Hepatocyte (in vitro differentiated cells): Measurements from ENCODE around the gene TMPRSS2. TPM values are rescaled to one million over a fixed set of nuclear protein-coding genes. Genes with fewer than 3 reads are reported as not detected.

Experiments
- DNase-seq: peaks from one replicate; pipeline ENCODE4 v3.0.0-alpha.2; 2016; ENCODE audit warnings: low spot score
- H2AFZ ChIP-seq: fragments of 200-600 bp; sonication (generic); 2 replicates; pipeline ENCODE4 v1.6.0; 2016; ENCODE audit warnings: antibody characterized with exemption, mild to moderate bottlenecking
- H3K27ac ChIP-seq: fragments of 200-600 bp; sonication (generic); 2 replicates; pipeline ENCODE4 v1.5.1; 2016; ENCODE audit warnings: mild to moderate bottlenecking
- H3K27me3 ChIP-seq: fragments of 200-600 bp; sonication (generic); 2 replicates; pipeline ENCODE4 v1.6.1; 2016
- H3K36me3 ChIP-seq: fragments of 200-600 bp; sonication (generic); replicated peaks from 2 replicates; pipeline ENCODE4 v1.5.1; 2016; ENCODE audit warnings: low read depth; ENCODE audit not compliant: insufficient read depth
- H3K4me1 ChIP-seq: fragments of 200-600 bp; sonication (generic); 2 replicates; pipeline ENCODE4 v1.5.1; 2016; ENCODE audit warnings: mild to moderate bottlenecking, moderate library complexity; ENCODE audit not compliant: insufficient read depth
- H3K4me2 ChIP-seq: fragments of 200-600 bp; sonication (generic); 2 replicates; pipeline ENCODE4 v1.6.0; 2016
- H3K4me3 ChIP-seq: fragments of 200-600 bp; sonication (generic); 2 replicates; pipeline ENCODE4 v1.5.1; 2016; ENCODE audit warnings: mild to moderate bottlenecking
- H3K79me2 ChIP-seq: fragments of 200-600 bp; sonication (generic); 2 replicates; pipeline ENCODE4 v1.6.0; 2017; ENCODE audit warnings: mild to moderate bottlenecking
- H3K9me2 ChIP-seq: fragments of 200-600 bp; sonication (generic); replicated peaks from 2 replicates; pipeline ENCODE4 v1.6.0; 2017; ENCODE audit warnings: mild to moderate bottlenecking; ENCODE audit not compliant: insufficient read depth
- H3K9me3 ChIP-seq: fragments of 200-600 bp; sonication (generic); 2 replicates; pipeline ENCODE4 v1.5.1; 2016; ENCODE audit warnings: low read depth, mild to moderate bottlenecking
- H4K20me1 ChIP-seq: fragments of 200-600 bp; sonication (generic); 2 replicates; pipeline ENCODE4 v1.6.0; 2016; ENCODE audit warnings: mild to moderate bottlenecking; ENCODE audit not compliant: insufficient read depth, poor library complexity, severe bottlenecking
- EZH2 ChIP-seq: fragments of 200-600 bp; sonication (generic); IDR thresholded peaks from 2 replicates; pipeline ENCODE4 v1.6.1; 2016; ENCODE audit warnings: antibody characterized with exemption, mild to moderate bottlenecking, borderline replicate concordance
- EZH2phosphoT487 ChIP-seq: fragments of 200-600 bp; sonication (generic); IDR thresholded peaks from one replicate; pipeline ENCODE4 v1.6.1; 2018; ENCODE audit warnings: antibody characterized with exemption, mild to moderate bottlenecking, low read depth, moderate library complexity; ENCODE audit not compliant: unreplicated experiment, severe bottlenecking
- WGBS: methylation state at CpG from one replicate; pipeline ENCODE4 v1.1.6; 2016; ENCODE audit warnings: low lambda C conversion rate; ENCODE audit errors: missing lambda C conversion rate; 5-methylcytosine and 5-hydroxymethylcytosine counted together
- polyA plus RNA-seq: library from polyadenylated mRNA; unstranded; fragments of >200 nt; fragmentation: Nextera tagmentation; extraction: Ambion mirVana; gene quantifications from 2 replicates; pipeline ENCODE4 v1.2.1, GENCODE V29; 2016
- total RNA-seq: library from RNA; depleted of rRNA; stranded (reverse); fragments of >200 nt; gene quantifications from 2 replicates; pipeline ENCODE4 v1.2.3, GENCODE V29; 2014
- TF ChIP-seq, protein P1 (sequence below): fragments of 200-600 bp; sonication (generic); IDR thresholded peaks from 2 replicates; pipeline ENCODE4 v1.5.1; 2016; ENCODE audit warnings: antibody characterized with exemption, mild to moderate bottlenecking; ENCODE audit not compliant: poor library complexity

TMPRSS2 gene
- total and polyA plus RNA-seq, 2 experiments from 2014 or later: 65.9 to 121 TPM

DNA sequence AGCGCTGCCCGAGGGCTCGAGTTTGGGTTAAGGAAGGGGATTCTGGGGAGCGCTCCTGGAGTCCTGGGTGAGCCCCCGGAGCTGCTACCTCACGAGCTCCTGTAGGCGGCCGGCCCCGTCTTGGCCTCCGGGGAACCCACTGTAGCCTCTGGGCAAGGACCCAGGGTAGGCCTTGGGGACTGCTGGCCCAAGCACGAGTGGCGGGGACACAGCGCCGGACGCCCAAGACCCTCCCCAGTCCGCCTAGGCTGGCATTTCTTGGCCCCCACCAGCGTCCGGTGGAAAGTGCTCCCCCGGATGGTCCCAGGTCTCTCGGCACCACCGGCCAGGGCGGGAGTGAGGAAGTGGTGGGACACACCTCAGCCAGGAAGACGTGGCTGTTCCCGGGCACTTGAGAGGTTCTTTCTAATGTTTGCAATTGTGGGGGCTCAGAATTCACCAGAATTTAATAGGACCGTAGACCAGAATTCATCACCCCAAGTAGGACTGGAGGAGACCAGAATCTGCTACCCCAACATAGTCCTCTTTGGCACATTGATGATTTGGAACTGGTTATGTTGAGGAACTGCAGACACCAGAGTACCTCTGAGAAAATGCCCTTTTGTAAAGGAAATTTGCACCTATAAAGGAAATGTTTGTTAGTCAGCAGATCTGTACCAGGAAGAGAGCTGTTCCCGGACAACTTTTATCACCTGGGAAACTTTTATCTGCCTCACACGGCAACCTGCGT lies 622 bp upstream of the TMPRSS2 start:
- Histone ChIP-seq H3K9me3 (no peaks in the 10 kb centered on the region), H3K36me3 (no peaks in the 10 kb centered on the region), H3K4me1 (peaks cover 24% of the 10 kb centered on the region), H3K4me2 (peak overlapping the region; percentile 86), H4K20me1 (peaks cover 24% of the 10 kb centered on the region), H3K79me2 (peaks cover 50% of the 10 kb centered on the region), H3K27me3 (peaks cover 25% of the 10 kb centered on the region), H3K27ac (peak overlapping the region; percentile 96), H2AFZ (peak overlapping the region; percentile 31), H3K4me3 (no peak overlapping the region), H3K9me2 (no peaks in the 10 kb centered on the region)
- TF ChIP-seq, protein P1, sequence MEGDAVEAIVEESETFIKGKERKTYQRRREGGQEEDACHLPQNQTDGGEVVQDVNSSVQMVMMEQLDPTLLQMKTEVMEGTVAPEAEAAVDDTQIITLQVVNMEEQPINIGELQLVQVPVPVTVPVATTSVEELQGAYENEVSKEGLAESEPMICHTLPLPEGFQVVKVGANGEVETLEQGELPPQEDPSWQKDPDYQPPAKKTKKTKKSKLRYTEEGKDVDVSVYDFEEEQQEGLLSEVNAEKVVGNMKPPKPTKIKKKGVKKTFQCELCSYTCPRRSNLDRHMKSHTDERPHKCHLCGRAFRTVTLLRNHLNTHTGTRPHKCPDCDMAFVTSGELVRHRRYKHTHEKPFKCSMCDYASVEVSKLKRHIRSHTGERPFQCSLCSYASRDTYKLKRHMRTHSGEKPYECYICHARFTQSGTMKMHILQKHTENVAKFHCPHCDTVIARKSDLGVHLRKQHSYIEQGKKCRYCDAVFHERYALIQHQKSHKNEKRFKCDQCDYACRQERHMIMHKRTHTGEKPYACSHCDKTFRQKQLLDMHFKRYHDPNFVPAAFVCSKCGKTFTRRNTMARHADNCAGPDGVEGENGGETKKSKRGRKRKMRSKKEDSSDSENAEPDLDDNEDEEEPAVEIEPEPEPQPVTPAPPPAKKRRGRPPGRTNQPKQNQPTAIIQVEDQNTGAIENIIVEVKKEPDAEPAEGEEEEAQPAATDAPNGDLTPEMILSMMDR: no peak
- TF ChIP-seq EZH2phosphoT487: no peak
- no peak for TF ChIP-seq EZH2
- peak; percentile 51 for DNase-seq
- 13% methylated on average over 26 of the region's 28 CpGs for WGBS

DNA sequence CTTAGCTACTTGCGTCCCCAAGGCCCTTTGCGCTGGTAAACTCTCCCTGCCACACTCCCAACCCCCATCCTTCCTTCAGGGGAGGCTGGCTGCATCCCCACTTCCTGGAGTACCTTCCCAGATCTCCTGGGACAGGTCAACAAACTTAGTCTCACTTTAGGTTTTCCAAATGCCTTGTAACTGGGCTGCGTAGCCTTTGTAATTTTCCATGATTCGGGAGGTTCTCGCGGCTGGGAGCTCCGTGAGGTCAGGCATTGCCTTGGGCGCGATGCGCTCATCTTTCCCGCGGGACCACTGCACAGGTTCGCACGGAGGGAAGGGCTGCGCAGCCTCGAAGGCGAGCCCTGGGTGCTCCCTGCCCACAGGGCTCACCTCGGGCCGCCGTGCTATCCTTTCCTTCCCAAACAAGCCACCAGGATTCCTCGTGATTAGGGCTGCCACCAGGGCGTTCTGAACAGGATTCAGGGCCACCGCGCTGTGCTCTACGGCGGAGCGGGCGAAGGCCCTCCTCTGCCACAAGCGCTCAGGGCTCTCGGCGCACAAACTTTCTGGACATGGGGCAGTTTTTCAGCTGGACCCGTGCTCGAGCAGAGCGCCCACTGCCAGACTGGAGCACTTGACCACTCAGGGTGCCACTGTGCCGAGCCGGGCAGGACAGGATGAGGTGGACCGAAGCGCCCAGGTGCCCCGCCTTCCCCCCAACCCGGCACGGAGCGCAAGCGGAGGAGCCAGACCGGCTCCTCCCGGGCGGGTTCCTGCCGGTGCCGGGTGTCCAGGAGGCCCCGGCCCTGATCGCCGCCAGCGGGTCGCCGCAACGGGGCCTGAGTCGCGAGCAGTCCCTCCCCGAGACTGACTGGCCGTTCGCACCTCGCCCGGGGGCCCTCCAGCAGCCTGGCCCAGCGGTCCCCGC lies 1.1 kb downstream of the TMPRSS2 start:
- TF ChIP-seq EZH2phosphoT487 (no peak), EZH2 (no peak)
- TF ChIP-seq, protein P1: no peak
- H3K27me3 ChIP-seq: peaks cover 25% of the 10 kb centered on the region
- peaks cover 28% of the 10 kb centered on the region for H3K4me1 ChIP-seq
- WGBS: 3% methylated on average over 62 of the region's 64 CpGs
- H4K20me1 ChIP-seq: peaks cover 26% of the 10 kb centered on the region
- H3K36me3 ChIP-seq: no peaks in the 10 kb centered on the region
- H3K27ac ChIP-seq: peak overlapping the region; percentile 95
- no peak for DNase-seq
- no peaks in the 10 kb centered on the region for H3K9me3 ChIP-seq
- peak overlapping the region; percentile 86 for H3K4me2 ChIP-seq
- H3K9me2 ChIP-seq: no peaks in the 10 kb centered on the region
- H3K4me3 ChIP-seq: peak overlapping the region; percentile 75
- H3K79me2 ChIP-seq: peaks cover 67% of the 10 kb centered on the region
- no peak overlapping the region for H2AFZ ChIP-seq

DNA sequence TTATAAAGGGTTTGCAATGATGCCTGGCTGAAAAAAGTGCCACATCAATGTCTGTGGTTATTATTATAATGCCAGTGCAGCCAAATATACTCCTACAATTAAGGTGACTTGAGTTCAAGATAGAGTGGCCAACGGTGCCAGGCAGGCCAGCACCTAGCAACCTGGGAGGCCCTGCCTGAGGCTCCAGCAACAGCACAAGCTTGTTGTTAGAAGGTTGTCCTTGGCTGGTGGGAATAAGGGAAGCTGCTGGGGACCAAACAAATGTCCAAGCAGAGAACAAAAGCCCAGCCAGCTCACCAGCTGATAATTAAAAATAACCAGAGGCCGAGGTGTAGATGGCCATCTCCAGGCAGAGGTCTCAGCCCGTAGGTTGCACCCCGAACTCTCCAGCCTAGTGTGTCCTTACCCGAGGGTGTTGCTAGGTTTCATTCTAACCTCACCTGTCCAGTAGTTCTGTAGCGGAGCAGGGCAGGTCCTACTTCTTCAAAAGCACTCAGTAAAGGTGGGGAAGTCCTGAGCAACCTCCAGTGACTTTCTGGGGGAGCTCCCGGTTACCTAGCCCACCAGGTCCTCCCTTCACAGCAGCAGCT lies 1.9 kb downstream of the TMPRSS2 start:
- Histone ChIP-seq H4K20me1 (peaks cover 26% of the 10 kb centered on the region), H3K79me2 (peaks cover 71% of the 10 kb centered on the region), H3K27ac (peak overlapping the region; percentile 95), H3K36me3 (no peaks in the 10 kb centered on the region), H3K9me2 (no peaks in the 10 kb centered on the region), H2AFZ (no peak overlapping the region), H3K4me2 (peak overlapping the region; percentile 86), H3K4me3 (peak overlapping the region; percentile 75), H3K4me1 (peaks cover 32% of the 10 kb centered on the region), H3K27me3 (peaks cover 25% of the 10 kb centered on the region), H3K9me3 (no peaks in the 10 kb centered on the region)
- no peak for DNase-seq
- TF ChIP-seq EZH2phosphoT487: no peak
- TF ChIP-seq EZH2: no peak
- TF ChIP-seq, protein P1: no peak
- WGBS: 42% methylated on average over 7 of the region's 7 CpGs
